ENCODE measurements around the gene CNTNAP2. TPM values are rescaled to one million over a fixed set of nuclear protein-coding genes. Genes with fewer than 3 reads are reported as not detected.
"Not testable (repeated sequence)": the region's sequence is repeated elsewhere in the genome, so short reads cannot be mapped to it uniquely, and the experiment has no call there.

The CNTNAP2 gene
- total and polyA plus RNA-seq, 3 donors from 2014 or later: 4.3 to 6.1 (median 4.4) TPM

DNA sequence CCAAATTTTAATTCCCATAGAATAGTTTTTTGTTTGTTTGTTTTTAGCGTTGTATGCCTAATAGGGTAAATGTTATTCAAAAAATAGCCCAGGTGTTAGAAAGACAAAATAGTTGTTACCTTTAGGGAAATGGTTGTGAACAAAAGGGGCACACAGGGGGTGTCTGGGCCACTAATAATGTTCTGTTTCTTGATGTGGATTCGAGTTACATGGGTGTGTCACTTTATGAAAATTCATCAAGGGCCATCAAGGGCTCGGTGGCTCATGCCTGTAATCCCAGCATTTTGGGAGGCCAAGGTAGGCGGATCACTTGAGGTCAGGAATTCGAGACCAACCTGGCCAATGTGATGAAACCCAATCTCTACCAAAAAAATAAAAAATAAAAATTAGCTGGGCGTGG lies 1942.2 kb downstream of the CNTNAP2 start:
- Histone ChIP-seq H3K4me3 (no peak overlapping the region), H3K4me1 (no peaks in the 10 kb centered on the region), H3K36me3 (ENCODE audit: low read depth, missing control alignments) (no peaks in the 10 kb centered on the region), H3K27ac (no peak overlapping the region), H3K9me3 (no peaks in the 10 kb centered on the region), H3K27me3 (no peaks in the 10 kb centered on the region)
- TF ChIP-seq, protein P1, sequence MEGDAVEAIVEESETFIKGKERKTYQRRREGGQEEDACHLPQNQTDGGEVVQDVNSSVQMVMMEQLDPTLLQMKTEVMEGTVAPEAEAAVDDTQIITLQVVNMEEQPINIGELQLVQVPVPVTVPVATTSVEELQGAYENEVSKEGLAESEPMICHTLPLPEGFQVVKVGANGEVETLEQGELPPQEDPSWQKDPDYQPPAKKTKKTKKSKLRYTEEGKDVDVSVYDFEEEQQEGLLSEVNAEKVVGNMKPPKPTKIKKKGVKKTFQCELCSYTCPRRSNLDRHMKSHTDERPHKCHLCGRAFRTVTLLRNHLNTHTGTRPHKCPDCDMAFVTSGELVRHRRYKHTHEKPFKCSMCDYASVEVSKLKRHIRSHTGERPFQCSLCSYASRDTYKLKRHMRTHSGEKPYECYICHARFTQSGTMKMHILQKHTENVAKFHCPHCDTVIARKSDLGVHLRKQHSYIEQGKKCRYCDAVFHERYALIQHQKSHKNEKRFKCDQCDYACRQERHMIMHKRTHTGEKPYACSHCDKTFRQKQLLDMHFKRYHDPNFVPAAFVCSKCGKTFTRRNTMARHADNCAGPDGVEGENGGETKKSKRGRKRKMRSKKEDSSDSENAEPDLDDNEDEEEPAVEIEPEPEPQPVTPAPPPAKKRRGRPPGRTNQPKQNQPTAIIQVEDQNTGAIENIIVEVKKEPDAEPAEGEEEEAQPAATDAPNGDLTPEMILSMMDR (IDR thresholded peaks at IDR 0.05): no peak
- no peak for TF ChIP-seq POLR2A (IDR thresholded peaks at IDR 0.05)
- intact Hi-C loops (cut with DNase I; ENCODE audit: low total_unique reads): no loop called here
- WGBS, 2 donors: 85% methylated on average over 6 of the region's 6 CpGs
- DNase-seq: no peak

DNA sequence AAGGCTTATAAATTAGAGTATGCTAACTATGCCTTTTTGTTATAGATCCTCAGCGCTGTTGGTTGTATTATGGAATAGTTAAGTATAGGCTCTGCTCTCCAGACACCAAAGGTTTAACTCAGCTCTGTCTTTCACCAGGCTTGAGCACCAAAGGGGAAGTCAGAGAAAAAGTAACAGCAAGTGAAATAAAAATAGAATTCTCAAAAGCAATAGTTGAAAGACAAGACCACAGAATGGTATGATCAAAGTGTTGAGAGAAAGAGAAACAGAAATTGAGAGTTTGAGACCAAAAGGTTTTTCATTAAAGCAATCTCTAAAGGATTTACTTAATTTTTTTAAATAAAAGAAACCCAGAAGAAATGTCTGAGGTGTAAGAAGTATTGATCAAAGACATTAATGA lies 1944.1 kb downstream of the CNTNAP2 start:
- TF ChIP-seq, protein P1 (IDR thresholded peaks at IDR 0.05): no peak
- no peak for TF ChIP-seq POLR2A (IDR thresholded peaks at IDR 0.05)
- Histone ChIP-seq H3K36me3 (ENCODE audit: low read depth, missing control alignments) (no peaks in the 10 kb centered on the region), H3K4me3 (no peak overlapping the region), H3K27ac (no peak overlapping the region), H3K9me3 (no peaks in the 10 kb centered on the region), H3K4me1 (no peaks in the 10 kb centered on the region), H3K27me3 (no peaks in the 10 kb centered on the region)
- WGBS, 2 donors: 96 to 100% methylated on average over 1 of the region's 1 CpG
- intact Hi-C loops (cut with DNase I; ENCODE audit: low total_unique reads): no loop called here
- DNase-seq: no peak

DNA sequence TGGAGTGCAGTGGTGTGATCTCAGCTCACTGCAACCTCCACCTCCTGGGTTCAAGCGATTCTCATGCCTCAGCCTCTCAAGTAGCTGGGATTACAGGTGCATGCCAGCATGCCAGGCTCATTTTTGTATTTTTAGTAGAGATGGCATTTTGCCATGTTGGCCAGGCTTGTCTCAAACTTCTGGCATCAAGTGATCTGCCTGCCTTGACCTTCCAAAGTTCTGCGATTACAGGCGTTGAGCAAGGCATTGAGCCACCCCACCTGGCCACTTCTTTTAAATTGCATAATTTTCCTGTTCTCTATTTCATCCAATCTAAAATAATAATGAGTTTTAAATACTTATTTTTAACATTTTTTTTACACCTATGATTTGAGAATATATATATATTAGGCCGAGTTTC lies 1961.5 kb downstream of the CNTNAP2 start:
- H3K4me1 ChIP-seq; DNase-seq; H3K36me3 ChIP-seq (ENCODE audit: low read depth, missing control alignments); intact Hi-C loops (cut with DNase I; ENCODE audit: low total_unique reads); H3K9me3 ChIP-seq; H3K4me3 ChIP-seq; H3K27me3 ChIP-seq; H3K27ac ChIP-seq: not testable (repeated sequence)
- WGBS, 2 donors: 63 to 73% methylated on average over 4 of the region's 4 CpGs

DNA sequence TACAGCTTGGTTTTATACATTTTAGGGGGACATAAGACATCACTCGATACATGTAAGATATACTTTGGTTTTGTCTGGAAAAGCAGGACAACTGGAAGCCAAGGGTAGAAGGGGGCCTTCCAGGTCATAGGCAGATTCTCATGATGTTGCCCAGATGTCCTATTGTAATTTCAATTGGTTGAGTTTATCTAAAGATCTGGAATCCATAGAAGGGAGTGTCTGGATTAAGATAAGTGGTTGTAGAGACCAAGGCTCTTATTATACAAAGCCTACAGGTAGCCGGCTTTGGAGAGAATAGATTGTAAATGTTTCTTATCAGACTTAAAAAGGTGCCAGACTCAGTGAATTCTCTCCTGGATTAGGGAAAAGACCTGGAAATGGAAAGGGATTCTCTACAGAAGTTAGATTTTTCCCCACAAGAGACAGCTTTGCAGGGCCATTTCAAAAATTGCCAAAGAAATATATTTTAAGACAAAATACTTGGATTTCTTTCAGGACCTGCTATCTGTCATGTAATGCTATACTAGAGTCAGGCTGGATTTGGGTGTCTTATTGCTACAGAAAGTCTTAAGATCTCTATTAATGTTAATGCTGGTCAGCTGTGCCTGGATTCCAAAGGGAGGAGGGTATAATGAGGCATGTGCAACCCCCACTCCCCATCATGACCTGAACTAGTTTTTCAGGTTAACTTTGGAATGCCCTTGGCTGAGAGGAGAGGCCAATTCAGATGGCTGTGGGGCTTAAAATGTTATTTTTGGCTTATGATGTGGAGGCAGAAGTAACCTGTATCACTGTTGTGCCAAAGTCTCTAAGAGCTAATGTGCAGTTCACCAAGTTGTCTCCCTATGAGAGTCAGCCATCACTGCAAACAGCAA lies 1962.8 kb downstream of the CNTNAP2 start:
- no peaks in the 10 kb centered on the region for H3K4me1 ChIP-seq
- no peak for TF ChIP-seq POLR2A (IDR thresholded peaks at IDR 0.05)
- TF ChIP-seq, protein P1 (IDR thresholded peaks at IDR 0.05): no peak
- no peak overlapping the region for H3K4me3 ChIP-seq
- no peaks in the 10 kb centered on the region for H3K9me3 ChIP-seq
- H3K27me3 ChIP-seq: no peaks in the 10 kb centered on the region
- no peaks in the 10 kb centered on the region for H3K36me3 ChIP-seq (ENCODE audit: low read depth, missing control alignments)
- intact Hi-C loops (cut with DNase I; ENCODE audit: low total_unique reads): no loop called here
- no peak overlapping the region for H3K27ac ChIP-seq
- WGBS, 2 donors: 90 to 100% methylated on average over 2 of the region's 2 CpGs
- DNase-seq: no peak

DNA sequence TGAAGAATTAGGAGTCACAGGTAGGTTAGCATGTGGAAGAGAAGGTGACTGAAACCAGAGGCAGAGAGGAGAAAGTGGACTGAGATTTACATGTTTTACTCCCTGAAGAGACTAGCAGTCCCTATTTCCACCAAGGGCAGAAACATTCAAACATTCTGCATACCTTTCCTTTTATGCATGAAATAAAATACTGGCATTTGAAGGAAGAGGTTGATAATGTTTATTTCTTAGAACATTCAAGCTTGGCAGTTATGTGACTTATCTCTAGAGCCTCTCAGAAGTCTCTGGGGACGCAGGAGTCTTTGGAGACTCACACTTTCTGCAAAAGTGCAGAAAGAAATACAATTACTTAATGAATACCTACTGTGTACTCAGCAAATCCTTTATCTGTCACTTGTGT lies 1966.8 kb downstream of the CNTNAP2 start:
- Histone ChIP-seq H3K27ac (no peak overlapping the region), H3K27me3 (no peaks in the 10 kb centered on the region), H3K4me3 (no peak overlapping the region), H3K4me1 (no peaks in the 10 kb centered on the region), H3K36me3 (ENCODE audit: low read depth, missing control alignments) (no peaks in the 10 kb centered on the region), H3K9me3 (no peaks in the 10 kb centered on the region)
- 33 to 57% methylated on average over 1 of the region's 1 CpG for WGBS, 2 donors
- TF ChIP-seq POLR2A (IDR thresholded peaks at IDR 0.05): no peak
- TF ChIP-seq, protein P1 (IDR thresholded peaks at IDR 0.05): no peak
- intact Hi-C loops (cut with DNase I; ENCODE audit: low total_unique reads): no loop called here
- DNase-seq: no peak

Measured in testis (tissue), 3 donors.